Mesodermal cell (in vitro differentiated cells): ENCODE measurements around the gene SUN3.

Experiments used
- H3K27ac ChIP-seq: 2 replicates; pipeline ENCODE4 v1.7.0; 2013; ENCODE audit warnings: mild to moderate bottlenecking, low read depth, low read length, moderate library complexity; ENCODE audit not compliant: severe bottlenecking
- H3K36me3 ChIP-seq: 2 replicates; pipeline ENCODE4 v1.7.1; 2013; ENCODE audit warnings: mild to moderate bottlenecking, low read length, moderate library complexity; ENCODE audit not compliant: control insufficient read depth, insufficient read depth
- H3K4me1 ChIP-seq: one replicate; pipeline ENCODE4 v1.7.1; 2013; ENCODE audit warnings: mild to moderate bottlenecking, low read length; ENCODE audit not compliant: insufficient read depth, control insufficient read depth, poor library complexity, severe bottlenecking
- H3K4me3 ChIP-seq: 2 replicates; pipeline ENCODE4 v1.7.0; 2013; ENCODE audit warnings: low read length, control low read depth, mild to moderate bottlenecking; ENCODE audit not compliant: insufficient read depth, poor library complexity, severe bottlenecking; ENCODE audit errors: extremely low read depth
- H3K9me3 ChIP-seq: 2 replicates; pipeline ENCODE4 v1.7.1; 2013; ENCODE audit warnings: mild to moderate bottlenecking, low read length, moderate library complexity; ENCODE audit not compliant: control insufficient read depth
- WGBS, 2 experiments: methylation state at CpG; one replicate each; pipeline ENCODE4 v1.1.5; 2013; ENCODE audit warnings: missing lambda C conversion rate in 2 of 2; ENCODE audit not compliant: insufficient coverage in 2 of 2; 5-methylcytosine and 5-hydroxymethylcytosine counted together

Gene SUN3

DNA sequence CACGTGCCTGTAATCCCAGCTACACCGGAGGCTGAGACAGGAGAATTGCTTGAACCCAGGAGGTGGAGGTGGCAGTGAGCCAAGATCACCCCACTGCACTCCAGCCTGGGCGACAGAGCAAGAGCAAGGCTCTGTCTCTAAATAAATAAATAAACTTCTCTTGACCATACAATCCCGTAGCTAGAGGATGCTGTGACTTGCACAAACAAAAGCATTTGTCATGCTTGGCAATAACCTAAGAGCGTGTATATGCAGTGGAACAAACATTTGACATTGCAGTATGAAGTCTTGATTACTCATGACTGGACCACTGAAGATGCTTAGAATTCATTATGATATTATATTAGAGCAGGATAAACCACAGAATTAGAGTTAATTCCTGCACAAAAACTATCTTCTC, 5.0 kb upstream of the SUN3 start:
- Histone ChIP-seq H3K36me3 (no peaks in the 10 kb centered on the region), H3K4me1 (peaks cover 4% of the 10 kb centered on the region), H3K4me3 (no peak overlapping the region), H3K9me3 (no peaks in the 10 kb centered on the region), H3K27ac (no peak overlapping the region)
- WGBS, 2 experiments = 93 to 95% methylated on average over 3 to 4 of the region's 5 CpGs

DNA sequence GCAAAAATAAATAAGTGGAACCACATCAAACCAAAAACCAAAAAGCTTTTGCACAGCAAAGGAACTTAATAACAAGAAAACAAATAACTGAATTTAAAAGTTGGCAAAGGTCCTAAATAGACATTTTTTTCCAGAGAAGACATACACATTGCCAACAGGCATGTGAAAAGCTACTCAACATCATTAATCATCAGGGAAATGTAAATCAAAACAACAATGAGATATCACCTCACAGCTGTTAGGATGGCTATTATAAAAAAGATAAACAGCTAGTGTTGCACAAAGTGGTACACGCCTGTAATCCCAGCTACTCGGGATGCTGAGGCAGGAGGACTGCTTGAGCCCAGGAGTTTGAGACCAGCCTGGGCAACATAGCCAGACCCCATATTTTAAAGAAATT, 2.2 kb upstream of the SUN3 start:
- Histone ChIP-seq H3K4me3 (no peak overlapping the region), H3K36me3 (no peaks in the 10 kb centered on the region), H3K9me3 (no peaks in the 10 kb centered on the region), H3K27ac (no peak overlapping the region), H3K4me1 (no peaks in the 10 kb centered on the region)
- no CpG with 5 or more reads among the region's 2 CpGs for WGBS, 2 experiments

DNA sequence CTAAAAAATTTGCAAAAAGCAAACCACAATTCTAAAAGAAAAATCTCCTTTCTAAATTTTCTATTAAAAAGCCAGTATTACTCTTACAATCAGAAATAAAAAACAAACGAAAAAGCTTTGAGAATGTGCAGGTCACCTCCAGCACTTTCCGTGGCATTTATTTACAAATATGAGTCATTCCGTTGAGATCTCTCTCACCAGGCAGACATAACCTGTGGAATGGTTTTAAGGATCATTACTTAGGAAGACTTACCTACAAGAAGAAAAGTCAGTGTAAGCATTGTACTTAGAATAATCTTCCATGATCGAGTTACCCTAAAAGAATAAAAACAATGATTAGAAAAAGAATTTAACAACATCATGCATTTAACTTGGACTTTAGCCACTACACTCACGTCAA, 3.3 kb downstream of the SUN3 start:
- Histone ChIP-seq H3K4me1 (no peaks in the 10 kb centered on the region), H3K36me3 (no peaks in the 10 kb centered on the region), H3K27ac (no peak overlapping the region), H3K9me3 (no peaks in the 10 kb centered on the region), H3K4me3 (no peak overlapping the region)
- 75 to 83% methylated on average over 1 to 2 of the region's 5 CpGs for WGBS, 2 experiments

DNA sequence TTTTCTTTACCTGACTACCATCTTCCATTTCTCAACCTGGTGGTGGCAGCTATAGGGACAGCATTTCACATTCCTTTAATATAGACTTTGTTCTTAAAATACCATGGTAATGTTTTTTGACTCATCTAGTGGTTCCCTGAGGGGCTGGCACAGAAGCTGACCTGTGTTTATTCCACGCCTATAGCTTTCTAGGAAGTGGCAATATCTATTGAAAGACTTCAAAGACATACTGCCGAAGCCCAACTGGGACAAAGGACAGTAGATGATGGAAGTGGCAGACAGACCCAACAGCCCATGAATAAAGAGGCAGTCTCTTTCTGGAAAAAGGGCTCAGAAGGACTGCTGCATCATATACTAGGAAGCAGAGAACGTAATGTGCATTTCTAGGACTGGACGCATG, 11.2 kb downstream of the SUN3 start:
- no peaks in the 10 kb centered on the region for H3K36me3 ChIP-seq
- H3K9me3 ChIP-seq = no peaks in the 10 kb centered on the region
- no peak overlapping the region for H3K4me3 ChIP-seq
- 81 to 89% methylated on average over 3 of the region's 4 CpGs for WGBS, 2 experiments
- H3K4me1 ChIP-seq = no peaks in the 10 kb centered on the region
- no peak overlapping the region for H3K27ac ChIP-seq

DNA sequence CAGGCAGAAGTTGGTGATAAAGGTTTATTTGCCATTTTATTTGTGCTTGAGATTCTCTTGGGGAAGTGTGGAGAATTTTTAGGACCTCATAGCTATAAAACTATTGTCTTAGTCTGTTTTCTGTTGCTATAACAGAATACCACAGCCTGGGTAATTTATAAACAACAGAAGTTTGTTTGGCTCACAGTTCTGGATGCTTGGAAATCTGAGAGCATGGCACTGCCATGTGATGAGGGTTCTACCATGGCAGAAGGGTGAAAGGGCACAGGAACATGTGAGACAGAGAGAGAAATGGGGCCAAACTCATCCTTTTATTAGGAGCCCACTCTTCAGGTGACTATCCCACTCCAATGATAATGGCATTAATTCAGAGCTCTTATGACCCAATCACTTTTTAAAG, 12.3 kb downstream of the SUN3 start:
- Histone ChIP-seq H3K4me3 (no peak overlapping the region), H3K36me3 (no peaks in the 10 kb centered on the region), H3K27ac (no peak overlapping the region), H3K9me3 (no peaks in the 10 kb centered on the region), H3K4me1 (no peaks in the 10 kb centered on the region)

- H3K36me3 ChIP-seq = no peaks in the 10 kb centered on the region
- H3K9me3 ChIP-seq = no peaks in the 10 kb centered on the region
- H3K4me1 ChIP-seq = no peaks in the 10 kb centered on the region
- no peak overlapping the region for H3K4me3 ChIP-seq
- WGBS, 2 experiments = 94% methylated on average over 3 of the region's 3 CpGs; no CpG with 5 or more reads in 1 of the 2 experiments
- no peak overlapping the region for H3K27ac ChIP-seq
These were observed 17.0 kb downstream of the SUN3 start for GRCh38 chr7:48011951-48012350.

DNA sequence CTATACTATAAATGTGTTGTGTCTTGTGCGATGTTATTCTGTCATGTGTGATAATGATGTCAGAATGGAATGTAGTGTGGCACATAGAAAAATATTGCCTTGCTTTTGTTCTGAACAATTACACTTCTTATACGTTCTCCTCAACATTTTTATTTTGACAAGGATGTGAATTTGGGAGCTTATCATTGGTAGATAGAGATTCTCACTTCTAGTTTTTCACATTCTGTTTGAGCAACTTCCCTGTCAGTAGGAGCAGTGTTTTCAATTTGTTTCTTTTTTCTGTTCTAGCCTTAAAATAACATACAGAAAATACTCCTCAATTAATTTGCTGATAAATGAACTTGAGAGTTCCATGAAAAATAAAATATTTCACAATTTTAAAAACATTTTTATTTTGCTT, 17.6 kb downstream of the SUN3 start:
- H3K4me1 ChIP-seq = no peaks in the 10 kb centered on the region

GRCh38 chr7:48009954-48010353, 19.0 kb downstream of the SUN3 start:
- Histone ChIP-seq H3K9me3 (no peaks in the 10 kb centered on the region), H3K4me3 (no peak overlapping the region), H3K4me1 (no peaks in the 10 kb centered on the region), H3K36me3 (no peaks in the 10 kb centered on the region), H3K27ac (no peak overlapping the region)
- 87 to 100% methylated on average over 3 to 4 of the region's 4 CpGs for WGBS, 2 experiments

More for the DNA sequence above, 17.6 kb downstream of the SUN3 start:
- no peaks in the 10 kb centered on the region for H3K9me3 ChIP-seq
- H3K36me3 ChIP-seq = no peaks in the 10 kb centered on the region
- no peak overlapping the region for H3K27ac ChIP-seq
- H3K4me3 ChIP-seq = no peak overlapping the region
- WGBS, 2 experiments = no CpG with 5 or more reads among the region's 2 CpGs

DNA sequence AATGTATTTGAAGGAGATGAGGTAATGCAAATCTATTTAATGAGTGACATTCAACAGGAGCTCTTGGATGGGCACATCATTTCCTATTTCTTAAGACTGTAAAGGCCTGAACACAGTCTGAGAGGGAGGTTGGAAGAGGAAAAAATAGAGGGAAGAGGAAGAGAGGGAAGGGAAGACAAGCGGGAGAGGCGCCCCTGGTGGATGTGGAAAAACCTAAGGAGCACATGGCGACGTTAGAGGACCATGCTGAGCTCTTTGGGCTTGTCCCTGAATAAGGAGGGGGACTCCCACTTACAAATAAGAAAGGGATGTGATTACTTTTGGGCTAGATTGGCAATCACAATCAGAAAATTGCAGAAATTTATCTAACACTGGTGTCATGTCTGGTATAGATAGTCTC, 19.6 kb downstream of the SUN3 start:
- WGBS, 2 experiments = 83 to 93% methylated on average over 3 to 4 of the region's 4 CpGs

GRCh38 chr7:48006866-48007265, 22.0 kb downstream of the SUN3 start:
- Histone ChIP-seq H3K4me1 (no peaks in the 10 kb centered on the region), H3K9me3 (peaks cover 7% of the 10 kb centered on the region), H3K36me3 (no peaks in the 10 kb centered on the region), H3K4me3 (no peak overlapping the region), H3K27ac (no peak overlapping the region)
- 94 to 95% methylated on average over 4 to 6 of the region's 6 CpGs for WGBS, 2 experiments

More for the DNA sequence above, 19.6 kb downstream of the SUN3 start:
- Histone ChIP-seq H3K27ac (no peak overlapping the region), H3K36me3 (no peaks in the 10 kb centered on the region), H3K4me1 (no peaks in the 10 kb centered on the region), H3K4me3 (no peak overlapping the region), H3K9me3 (no peaks in the 10 kb centered on the region)

DNA sequence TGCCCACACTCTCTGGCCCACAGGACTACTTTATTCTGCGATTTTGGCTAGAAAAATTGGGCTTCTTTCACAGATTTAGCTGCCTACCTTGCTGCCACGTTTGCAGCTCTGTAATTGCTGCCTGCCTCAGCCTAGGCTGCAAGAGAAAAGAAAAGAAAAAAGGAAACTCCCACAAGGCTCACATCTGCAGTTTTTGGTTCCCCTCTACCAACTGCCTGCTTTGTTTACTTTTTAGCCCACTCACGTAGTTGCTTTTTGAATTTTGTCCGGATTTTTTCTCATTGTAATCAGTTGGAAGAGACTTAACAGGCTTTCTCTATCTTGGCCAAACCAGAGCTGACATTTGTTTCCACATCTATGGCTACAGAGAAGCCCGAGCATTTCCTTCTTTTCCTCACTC, 24.3 kb downstream of the SUN3 start:
- H3K27ac ChIP-seq = no peak overlapping the region
- no peaks in the 10 kb centered on the region for H3K4me1 ChIP-seq
- H3K4me3 ChIP-seq = no peak overlapping the region
- no peaks in the 10 kb centered on the region for H3K36me3 ChIP-seq
- H3K9me3 ChIP-seq = peaks cover 7% of the 10 kb centered on the region
- WGBS, 2 experiments = 69 to 77% methylated on average over 4 of the region's 5 CpGs

DNA sequence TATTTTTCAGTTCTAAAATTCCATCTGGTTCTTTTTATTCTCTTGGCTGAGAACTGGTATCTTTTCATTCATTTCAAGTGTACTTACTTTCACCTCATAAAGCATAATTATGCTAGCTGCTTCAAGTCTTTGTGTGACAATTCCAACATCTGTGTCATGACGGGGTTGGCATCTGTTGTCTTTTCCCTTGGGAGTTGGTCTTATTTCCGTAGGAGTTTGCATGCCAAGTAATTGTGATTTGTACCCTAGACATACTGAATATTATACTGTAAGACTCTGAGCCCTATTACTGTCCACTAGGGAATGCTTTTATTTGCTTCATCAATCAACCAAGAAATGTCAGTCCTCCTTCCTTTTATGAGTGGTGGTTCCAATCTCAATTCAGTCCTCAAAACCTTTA, 24.9 kb downstream of the SUN3 start:
- 86% methylated on average over 1 of the region's 2 CpGs; no CpG with 5 or more reads in 1 of the 2 experiments for WGBS, 2 experiments
- H3K9me3 ChIP-seq = peaks cover 7% of the 10 kb centered on the region
- H3K4me3 ChIP-seq = no peak overlapping the region
- no peaks in the 10 kb centered on the region for H3K36me3 ChIP-seq
- no peak overlapping the region for H3K27ac ChIP-seq
- H3K4me1 ChIP-seq = no peaks in the 10 kb centered on the region
